GM19438 (cell line): ENCODE results near the gene RBM3.
A peak's percentile ranks its signal among the peaks of the same experiment; 100 is the strongest.
"Not testable (repeated sequence)": the region's sequence is repeated elsewhere in the genome, so short reads cannot be mapped to it uniquely, and the experiment has no call there.

ENCODE experiments used
- ATAC-seq: cut with Tn5 transposase; IDR thresholded peaks from one replicate; pipeline ENCODE4 v1.9.1; 2021; ENCODE audit warnings: low read depth; ENCODE audit not compliant: unreplicated experiment

Gene RBM3

DNA sequence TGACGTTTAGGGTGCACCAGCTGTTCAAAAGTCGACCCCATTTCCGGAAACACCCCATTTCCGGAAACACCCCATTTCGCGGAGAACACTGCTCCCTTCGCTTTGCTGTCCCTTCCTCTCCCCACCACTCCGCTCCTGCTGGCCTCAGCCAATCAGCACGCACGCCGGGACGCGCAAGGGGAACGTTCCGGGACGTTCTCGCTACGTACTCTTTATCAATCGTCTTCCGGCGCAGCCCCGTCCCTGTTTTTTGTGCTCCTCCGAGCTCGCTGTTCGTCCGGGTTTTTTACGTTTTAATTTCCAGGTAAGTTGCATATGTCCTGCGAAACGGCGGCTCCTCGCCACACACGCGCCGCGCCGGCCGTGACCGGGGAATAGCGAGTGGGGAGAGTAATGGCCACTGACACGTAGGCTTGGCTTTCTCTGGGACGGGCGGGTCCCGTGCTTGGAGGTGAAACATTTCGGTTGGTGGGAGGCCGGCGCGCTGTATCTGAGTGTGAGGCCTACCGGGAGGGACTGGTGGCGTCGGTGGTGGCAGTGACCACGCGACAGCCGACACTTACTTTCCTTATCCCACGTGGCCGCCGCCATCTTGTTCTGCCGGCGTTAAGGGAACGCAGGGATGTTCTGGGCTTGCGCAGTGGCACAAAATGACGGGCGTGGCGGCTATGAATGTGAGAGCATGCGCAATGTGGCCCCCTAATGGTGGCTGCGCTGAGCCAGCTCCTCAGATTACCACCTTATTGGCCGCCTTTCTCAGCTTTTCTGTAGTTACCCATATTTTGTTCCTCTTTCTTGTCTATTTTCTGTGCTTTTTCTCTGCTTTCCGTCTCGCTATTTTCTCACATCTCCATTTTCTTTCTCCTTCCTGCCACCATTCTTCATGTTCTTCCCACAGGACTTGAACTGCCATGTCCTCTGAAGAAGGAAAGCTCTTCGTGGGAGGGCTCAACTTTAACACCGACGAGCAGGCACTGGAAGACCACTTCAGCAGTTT, at the start of gene RBM3:
RBM3 (plus strand) TSS at position 215 of the 997 bp plus-strand sequence; CDS start at position 912, 697 bp downstream.
- peak; percentile 84 for ATAC-seq

DNA sequence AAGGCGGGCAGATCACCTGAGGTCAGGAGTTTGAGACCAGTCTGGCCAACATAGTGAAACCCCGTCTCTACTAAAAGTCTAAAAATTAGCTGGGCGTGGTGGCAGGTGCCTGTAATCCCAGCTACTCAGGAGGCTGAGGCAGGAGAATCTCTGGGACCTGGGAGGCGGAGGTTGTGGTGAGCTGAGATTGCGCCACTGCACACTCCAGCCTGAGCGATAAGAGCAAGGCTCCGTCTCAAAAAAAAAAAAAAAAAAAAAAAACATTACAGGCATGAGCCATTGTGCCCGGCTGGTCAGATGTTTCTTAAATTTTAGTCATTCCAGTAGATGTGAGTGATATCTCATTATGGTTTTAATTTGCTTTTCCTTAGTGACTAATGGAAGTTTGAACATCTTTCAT, 48.4 kb upstream of the RBM3 start:
- ATAC-seq, result not testable (repeated sequence)

DNA sequence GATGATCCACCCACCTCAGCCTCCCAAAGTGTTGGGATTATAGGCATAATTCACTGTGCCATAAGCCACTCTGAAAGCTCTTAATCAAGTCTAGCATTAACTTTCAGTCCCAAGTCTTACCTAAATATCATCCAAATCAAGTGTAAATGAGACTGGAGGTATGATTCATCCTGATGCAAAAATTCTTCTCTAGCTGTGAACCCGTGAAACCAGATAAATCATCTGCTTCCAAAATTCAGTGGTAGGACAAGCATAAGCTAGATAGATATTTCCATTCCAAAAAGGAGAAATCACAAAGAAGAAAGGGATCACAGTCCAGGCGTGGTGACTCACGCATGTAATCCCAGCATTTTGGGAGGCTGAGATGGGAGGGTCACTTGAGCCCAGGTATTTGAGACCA, 43.5 kb upstream of the RBM3 start:
- no peak for ATAC-seq

DNA sequence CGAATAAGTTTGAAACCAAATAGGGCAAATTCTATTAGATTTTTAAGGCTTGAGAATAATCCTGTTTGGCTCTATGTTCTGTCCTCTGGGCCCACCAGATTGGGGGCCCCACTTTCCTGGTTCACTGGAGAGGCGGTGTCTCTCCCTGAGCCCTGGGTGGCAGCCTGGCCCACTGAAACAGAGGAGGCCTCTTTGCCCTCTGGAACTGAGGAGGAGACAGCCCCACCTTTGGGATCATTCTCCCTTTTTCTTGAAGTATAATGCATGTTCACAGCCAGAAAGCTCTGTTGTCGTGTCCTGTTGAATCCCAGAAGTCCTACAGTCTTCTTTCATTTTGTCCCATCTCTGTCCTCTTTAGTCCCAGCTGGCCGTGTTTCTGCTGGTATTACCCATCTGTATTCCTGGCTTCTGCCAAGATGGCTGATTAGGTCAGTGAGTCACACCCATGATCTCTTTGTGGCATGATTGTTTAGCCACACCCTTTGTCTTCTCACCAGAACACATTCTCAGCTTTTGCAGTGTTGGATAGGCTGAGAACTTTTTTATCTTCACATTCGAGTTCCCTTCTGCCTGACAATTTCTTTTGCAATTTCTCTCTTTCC, 42.8 kb upstream of the RBM3 start:
- no peak for ATAC-seq

DNA sequence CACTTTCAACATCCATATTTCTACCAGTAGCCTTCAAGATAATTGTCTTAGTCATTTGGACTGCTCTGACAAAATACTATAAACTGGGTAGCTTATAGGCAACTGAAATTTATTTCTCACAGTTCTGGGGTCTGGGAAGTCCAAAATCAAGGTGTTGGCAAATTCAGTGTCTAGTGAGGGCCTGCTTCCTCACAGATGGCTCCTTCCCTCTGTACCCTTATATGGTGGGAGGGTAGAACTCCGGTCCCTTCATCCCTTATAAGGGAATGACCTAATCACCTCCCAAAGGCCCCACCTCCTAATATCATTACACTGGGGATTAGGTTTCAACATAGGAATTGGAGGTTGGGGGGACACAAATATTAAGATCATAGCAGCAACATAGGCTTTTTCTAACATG, 42.1 kb upstream of the RBM3 start:
- ATAC-seq, result no peak

DNA sequence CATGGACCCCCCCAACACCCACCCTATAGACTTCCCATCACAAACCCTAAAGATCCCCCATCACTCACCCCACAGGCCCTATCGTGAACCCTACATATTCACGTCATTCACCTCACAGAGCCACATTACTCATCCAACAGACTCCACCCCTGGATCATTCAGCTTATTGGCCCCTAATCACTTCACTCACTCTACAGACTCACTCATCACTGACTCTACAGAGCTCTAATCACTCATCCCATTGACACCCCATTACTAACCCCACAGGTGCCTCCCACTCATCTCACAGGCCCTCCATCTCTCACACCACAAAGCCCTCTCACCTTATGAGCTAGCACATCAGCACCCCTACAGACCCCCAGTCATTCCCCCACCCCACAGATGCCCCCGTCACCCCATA, 41.1 kb upstream of the RBM3 start:
- no peak for ATAC-seq

DNA sequence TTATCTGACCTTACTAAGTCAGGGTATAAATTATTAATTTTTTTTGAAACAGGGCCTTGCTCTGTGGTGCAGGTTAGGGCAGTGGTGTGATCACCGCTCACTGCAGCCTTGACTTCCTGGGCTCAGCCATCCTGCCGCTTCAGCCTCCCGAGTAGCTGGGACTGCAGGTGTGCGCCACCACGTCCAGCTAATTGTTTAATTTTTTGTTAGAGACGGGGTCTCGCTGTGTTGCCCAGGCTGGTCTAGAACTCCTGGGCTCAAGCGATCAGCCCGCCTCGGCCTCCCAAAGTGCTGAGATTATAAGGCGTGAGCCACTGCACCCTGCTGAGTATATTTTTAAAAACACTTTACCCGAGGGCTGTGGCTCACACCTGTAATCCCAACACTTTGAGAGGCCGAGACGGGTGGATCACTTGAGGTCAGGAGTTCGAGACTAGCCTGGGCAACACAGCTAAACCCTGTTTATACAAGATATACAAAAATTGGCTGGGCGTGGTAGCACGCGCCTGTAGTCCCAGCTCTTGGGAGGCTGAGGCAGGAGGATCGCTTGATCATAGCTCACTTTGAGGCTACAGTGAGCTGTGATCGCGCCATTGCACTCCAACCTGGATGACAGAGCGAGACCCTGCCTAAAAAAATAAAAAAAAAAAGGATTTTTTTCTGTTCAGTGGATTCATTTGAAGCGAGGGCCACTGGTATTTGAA, 35.5 kb upstream of the RBM3 start:
- no peak for ATAC-seq

DNA sequence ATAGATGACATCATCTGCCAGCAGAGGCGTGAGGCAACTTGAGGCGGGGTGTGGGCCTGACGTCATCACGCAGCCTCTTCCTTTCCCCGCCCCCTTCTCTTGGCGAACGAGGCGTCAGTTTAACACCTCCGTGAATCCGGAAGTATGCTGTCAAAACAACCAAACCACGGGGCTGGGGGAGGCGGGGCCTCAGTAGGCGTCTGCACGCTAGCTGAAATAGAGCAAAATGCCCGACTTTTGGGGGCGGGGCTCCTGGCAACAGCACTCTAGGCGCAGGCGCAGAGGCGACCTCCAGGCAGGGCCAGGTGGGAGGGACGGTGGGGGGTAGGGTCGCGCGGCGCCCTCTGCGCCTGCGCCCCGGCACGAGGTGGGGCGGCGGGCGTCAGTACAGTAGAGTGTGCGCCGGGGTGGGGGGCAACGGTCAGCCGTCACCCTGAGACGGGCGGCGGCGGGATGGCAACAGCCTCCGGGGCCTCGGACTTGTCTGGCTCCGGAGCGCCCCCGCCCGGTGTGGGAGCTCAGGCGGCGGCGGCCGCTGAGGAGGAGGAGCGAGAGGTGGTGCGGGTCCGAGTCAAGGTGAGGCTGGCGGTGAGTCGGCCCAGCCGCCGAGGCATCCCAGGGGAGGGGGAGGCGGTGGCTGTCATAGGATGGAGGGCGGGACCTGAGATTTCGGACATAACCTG, 34.8 kb upstream of the RBM3 start, which contains the start of gene TBC1D25:
TBC1D25 (plus strand) TSS at position 370 of the 683 bp plus-strand sequence; CDS start at position 454, 84 bp downstream.
- ATAC-seq, result peak; percentile 69

DNA sequence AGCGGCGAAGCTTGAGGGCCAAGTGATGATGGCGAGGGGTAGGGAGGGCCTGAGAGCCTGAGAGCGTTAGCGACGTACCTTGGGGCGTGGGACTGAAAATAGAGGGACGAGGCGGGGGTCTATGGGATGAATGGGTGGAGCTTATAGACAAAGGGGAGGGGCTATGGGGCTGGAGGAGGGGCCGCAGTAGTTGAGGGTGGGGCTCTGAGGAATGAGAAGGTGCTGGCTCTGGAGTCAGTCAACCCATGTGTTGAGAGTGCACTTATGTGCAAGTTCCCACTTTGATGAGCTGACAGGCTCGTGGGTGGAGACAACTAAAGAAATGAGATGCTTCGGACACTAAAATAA, 34.3 kb upstream of the RBM3 start:
- peak; percentile 25 for ATAC-seq

DNA sequence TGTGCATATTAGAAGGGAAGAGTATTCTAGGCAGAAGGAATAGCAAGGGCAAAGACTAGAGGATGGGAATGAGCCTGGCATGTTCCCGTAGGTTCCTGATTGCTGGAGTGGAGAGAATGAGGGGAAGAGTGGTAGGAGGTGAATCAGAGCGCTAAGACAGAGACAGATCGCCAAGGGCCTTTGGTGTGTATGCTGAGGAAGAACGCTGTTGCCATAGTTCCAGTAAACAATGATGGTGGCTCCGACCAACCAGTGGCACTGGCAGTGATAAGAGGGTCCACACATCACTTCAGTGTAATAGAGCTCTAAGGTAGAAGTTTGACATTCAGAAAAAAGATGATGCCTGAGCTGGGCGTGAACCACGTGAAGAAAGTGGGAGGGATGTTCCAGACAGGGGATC, 33.8 kb upstream of the RBM3 start:
- no peak for ATAC-seq

DNA sequence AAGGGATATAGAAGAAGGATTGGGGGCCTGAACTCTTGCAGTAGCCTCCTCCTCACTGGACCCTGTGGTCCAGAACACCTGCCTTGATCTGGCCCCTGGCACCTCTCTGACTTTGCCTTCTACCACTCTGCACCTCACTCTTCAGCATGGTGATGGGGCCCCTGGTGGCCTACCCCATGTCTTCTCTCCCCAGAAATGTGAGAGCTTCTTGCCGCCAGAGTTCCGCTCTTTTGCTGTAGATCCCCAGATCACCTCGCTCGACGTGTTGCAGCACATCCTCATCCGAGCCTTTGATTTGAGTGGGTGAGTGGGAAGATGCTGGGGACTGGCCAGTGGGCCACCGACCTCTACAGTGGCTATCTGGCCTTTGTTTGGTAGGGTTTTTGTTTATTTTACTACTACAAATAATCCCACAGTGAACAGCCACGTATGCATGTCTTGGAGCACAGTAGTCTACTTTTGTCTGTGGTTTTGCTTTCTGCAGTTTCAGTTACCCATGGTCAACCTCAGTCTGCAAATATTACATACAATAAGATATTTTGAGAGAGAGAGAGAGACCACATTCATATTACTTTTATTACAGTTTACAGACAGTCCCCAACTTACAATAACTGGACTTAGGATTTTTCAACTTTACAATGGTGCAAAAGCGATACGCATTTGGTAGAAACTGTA, 33.0 kb upstream of the RBM3 start:
- ATAC-seq, result no peak

DNA sequence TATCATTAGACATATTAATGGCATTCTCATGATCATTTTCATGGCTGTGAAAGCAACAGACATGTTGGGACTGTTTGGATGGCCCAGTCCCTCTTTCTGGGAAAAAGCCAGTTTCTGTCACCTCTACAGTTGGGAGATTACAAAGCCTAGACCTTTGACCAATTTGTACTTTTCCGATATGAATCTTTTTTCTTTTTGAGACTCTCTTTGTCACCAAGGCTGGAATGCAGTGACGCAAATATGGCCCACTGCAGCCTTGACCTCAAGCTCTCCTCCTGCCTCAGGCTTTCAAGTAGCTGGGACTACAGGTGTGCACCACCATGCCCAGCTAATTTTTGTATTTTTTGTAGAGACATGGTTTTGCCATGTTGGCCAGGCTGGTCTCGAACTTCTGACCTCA, 25.4 kb upstream of the RBM3 start:
- no peak for ATAC-seq

DNA sequence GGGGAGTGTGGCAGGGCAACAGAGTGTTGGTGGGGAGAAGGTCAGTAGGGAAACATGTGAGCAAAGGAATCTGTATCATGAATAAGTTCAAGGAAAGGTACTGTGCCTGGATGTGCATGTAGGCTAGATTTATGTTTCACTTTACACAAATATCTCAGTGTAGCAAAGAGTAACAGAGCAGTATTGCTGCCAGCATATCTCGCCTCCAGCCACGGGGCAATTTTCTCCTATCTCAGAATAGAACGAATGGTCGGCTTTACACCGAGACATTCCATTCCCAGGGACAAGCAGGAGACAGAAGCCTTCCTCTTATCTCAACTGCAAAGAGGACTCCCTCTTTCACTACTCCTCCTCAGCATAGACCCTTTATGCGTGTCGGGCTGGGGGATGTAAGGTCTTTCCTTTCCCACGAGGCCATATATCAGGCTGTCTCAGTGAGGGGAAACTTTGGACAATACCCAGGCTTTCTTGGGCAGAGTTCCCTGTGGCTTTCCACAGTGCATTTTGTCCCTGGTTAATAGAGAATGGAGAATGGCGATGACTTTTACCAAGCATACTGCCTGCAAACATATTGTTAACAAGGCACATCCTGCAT, 18.5 kb upstream of the RBM3 start:
- ATAC-seq, result not testable (repeated sequence)

DNA sequence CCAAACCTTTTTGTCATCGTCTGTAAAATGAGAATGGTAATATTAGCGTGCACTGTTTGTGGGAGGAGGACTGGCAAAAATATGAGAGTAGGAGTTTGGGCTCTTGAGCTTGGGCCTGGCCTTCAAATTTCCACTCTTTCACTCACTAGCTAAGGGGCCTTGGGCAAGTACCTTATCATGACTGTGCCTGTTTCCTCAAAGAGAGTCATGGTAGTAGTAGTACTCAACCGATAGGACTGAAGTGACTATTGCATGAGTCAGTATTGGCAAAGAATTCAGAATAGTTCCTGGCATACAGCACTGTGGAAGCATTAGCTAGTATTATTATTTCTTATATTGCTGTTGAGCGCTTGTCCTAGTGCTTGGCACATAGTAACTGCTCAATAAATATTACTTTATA, 16.0 kb upstream of the RBM3 start:
- ATAC-seq, result no peak

DNA sequence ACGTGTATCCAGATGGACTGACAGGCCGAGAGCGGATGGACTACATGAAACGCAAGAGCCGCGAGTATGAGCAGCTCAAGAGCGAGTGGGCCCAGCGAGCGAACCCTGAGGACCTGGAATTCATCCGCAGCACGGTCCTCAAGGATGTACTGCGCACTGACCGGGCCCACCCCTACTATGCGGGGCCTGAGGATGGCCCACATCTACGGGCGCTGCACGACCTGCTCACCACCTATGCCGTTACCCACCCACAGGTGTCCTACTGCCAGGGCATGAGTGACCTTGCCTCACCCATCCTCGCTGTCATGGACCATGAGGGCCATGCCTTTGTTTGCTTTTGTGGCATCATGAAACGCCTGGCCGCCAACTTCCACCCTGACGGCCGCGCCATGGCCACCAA, 14.6 kb upstream of the RBM3 start:
- no peak for ATAC-seq

DNA sequence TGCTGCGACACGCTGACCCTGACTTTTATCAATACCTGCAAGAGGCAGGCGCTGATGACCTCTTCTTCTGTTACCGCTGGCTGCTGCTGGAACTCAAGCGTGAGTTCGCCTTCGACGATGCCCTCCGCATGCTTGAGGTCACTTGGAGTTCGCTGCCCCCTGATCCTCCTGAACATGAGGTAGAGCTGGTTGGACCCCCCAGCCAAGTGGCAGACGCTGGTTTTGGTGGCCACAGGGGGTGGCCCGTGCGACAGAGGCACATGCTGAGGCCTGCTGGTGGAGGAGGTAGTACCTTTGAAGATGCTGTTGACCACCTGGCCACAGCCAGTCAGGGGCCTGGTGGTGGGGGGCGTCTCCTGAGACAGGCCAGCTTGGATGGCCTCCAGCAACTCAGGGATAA, 14.2 kb upstream of the RBM3 start:
- no peak for ATAC-seq

DNA sequence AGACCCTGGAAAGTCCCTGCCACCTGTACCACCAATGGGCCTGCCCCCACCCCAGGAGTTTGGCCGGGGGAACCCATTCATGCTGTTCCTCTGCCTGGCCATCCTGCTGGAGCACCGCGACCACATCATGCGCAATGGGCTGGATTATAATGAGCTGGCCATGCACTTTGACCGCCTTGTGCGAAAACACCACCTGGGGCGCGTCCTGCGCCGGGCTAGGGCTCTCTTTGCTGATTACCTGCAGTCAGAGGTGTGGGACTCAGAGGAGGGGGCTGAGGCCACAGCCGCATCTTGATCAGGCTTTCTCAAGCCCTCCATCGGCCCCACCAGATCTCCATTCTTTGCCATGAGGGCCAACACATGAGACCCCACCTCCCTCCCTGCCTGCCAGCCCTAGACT, 13.6 kb upstream of the RBM3 start:
- ATAC-seq, result no peak

DNA sequence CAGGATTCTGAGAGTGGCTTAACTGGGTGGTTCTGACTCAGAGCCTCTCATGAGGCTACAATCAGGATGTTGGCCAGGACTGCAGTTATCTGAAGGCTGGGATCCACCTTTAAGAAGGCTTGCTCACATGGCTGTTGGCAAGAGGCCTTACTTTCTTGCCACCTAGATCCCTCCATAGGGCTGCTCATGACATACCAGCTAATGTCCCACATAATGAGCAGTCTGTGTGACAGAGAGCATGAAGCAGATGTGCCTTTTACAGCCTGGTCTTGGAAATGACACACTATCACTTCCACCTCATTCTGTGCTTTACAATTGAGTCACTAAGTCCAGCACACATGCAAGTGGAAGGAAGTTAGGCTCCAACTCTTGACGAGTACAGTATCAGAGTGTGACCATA, 4.3 kb upstream of the RBM3 start:
- ATAC-seq, result no peak

DNA sequence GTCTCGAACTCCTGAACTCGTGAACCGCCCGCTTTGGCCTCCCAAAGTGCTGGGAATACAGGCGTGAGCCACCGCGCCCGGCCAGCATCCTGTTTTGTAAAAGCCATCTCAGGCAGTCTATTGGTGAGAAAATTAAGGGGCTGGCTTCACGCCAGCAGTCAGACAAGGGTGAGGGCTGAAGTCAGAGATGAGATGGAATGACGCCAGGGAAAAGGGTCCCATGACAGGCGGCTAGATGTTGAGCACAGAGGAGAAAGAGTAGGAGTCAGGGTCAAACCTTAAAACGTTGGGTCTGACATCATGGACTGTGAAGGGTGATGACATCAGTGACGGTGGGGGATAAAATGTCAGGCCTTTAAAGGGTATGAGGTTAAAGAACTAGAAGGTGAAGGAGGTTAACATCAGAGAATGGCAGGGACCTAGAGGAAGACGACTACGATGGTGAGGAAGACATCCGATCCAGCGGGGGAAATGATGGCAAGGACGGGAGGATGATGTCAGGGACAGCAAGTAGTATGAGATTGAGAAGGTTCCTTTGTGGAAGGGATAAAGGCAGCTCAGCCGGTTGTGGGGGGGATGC, 504 bp upstream of the RBM3 start:
- no peak for ATAC-seq
